HEK293T (cell line): Measurements from ENCODE around the gene LMX1B.

Experiments
- ARNT ChIP-seq: fragments of 450-650 bp; IDR thresholded peaks from 2 replicates; pipeline ENCODE4 v1.6.1; 2017; ENCODE audit warnings: mild to moderate bottlenecking
- BHLHE40 ChIP-seq: fragments of 450-650 bp; IDR thresholded peaks from 2 replicates; pipeline ENCODE4 v1.6.1; 2016; ENCODE audit warnings: mild to moderate bottlenecking, moderate library complexity, borderline replicate concordance
- CTBP1 ChIP-seq: fragments of 450-650 bp; IDR thresholded peaks from 2 replicates; pipeline ENCODE4 v1.6.1; 2016; ENCODE audit warnings: borderline replicate concordance
- ELF4 ChIP-seq: fragments of 450-650 bp; IDR thresholded peaks from 2 replicates; pipeline ENCODE4 v1.6.1; 2017; ENCODE audit warnings: antibody characterized with exemption
- FOXA1 ChIP-seq: fragments of 450-650 bp; IDR thresholded peaks from 2 replicates; pipeline ENCODE4 v1.6.1; 2016; ENCODE audit warnings: mild to moderate bottlenecking
- FOXM1 ChIP-seq: fragments of 450-650 bp; IDR thresholded peaks from 2 replicates; pipeline ENCODE4 v1.6.1; 2017; ENCODE audit warnings: mild to moderate bottlenecking, borderline replicate concordance
- HDGF ChIP-seq: fragments of 450-650 bp; IDR thresholded peaks from 2 replicates; pipeline ENCODE4 v1.6.1; 2017; ENCODE audit warnings: antibody characterized with exemption, borderline replicate concordance
- L3MBTL2 ChIP-seq: fragments of 450-650 bp; conservative IDR thresholded peaks from 2 replicates; pipeline ENCODE4 v1.6.1; 2016; ENCODE audit warnings: mild to moderate bottlenecking
- NFRKB ChIP-seq: fragments of 450-650 bp; IDR thresholded peaks from 2 replicates; pipeline ENCODE4 v1.6.1; 2016; ENCODE audit warnings: mild to moderate bottlenecking, moderate library complexity
- PKNOX1 ChIP-seq: fragments of 450-650 bp; IDR thresholded peaks from 2 replicates; pipeline ENCODE4 v1.6.1; 2016
- SP1 ChIP-seq: fragments of 450-650 bp; IDR thresholded peaks from 2 replicates; pipeline ENCODE4 v1.6.1; 2017
- SUZ12 ChIP-seq: fragments of 450-650 bp; IDR thresholded peaks from 2 replicates; pipeline ENCODE4 v1.6.1; 2016; ENCODE audit warnings: mild to moderate bottlenecking
- TARDBP ChIP-seq: fragments of 450-650 bp; IDR thresholded peaks from 2 replicates; pipeline ENCODE4 v1.6.1; 2016
- ZNF384 ChIP-seq: fragments of 450-650 bp; IDR thresholded peaks from 2 replicates; pipeline ENCODE4 v1.6.1; 2016

- TF ChIP-seq ELF4 (no peak), FOXA1 (no peak), L3MBTL2 (no peak), SUZ12 (no peak), ZNF384 (no peak), HDGF (no peak), TARDBP (no peak), ARNT (no peak), CTBP1 (no peak), FOXM1 (no peak), SP1 (no peak), NFRKB (no peak), BHLHE40 (no peak), PKNOX1 (no peak)
Observed at GRCh38 chr9:126665644-126666035, 51.9 kb downstream of the LMX1B start.
